GM21526 (cell line): ENCODE results near the gene WFDC8.
"Not testable (repeated sequence)": the region's sequence is repeated elsewhere in the genome, so short reads cannot be mapped to it uniquely, and the experiment has no call there.

Source experiments
- ATAC-seq: cut with Tn5 transposase; IDR thresholded peaks from one replicate; pipeline ENCODE4 v1.9.1; 2021; ENCODE audit warnings: moderate library complexity; ENCODE audit not compliant: unreplicated experiment, low FRiP score

The WFDC8 gene

DNA sequence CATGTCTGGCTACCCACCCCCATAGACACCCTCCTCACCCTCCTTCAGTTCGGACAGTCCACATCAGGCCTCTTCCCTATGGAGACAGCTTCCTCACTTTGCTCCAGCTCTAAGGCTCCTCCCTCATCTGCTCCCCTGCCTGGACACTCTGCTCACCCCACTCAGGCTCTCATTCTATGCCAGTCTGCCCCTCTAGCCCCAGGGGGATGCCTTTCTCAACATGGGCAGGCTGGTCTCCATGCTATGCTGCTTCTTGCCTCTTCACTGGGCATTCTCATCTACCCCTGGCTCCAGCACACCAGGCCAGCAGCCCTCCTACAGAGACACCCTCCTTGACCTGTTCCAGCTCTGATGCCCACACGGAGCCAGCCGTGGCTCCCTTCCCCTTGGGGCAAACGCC lies at the start of gene WFDC8:
Gene WFDC8, minus strand, starts transcription at position 101 of the 400 bp plus-strand sequence. Its CDS starts 37 bp downstream, at position 64.
- no peak for ATAC-seq

DNA sequence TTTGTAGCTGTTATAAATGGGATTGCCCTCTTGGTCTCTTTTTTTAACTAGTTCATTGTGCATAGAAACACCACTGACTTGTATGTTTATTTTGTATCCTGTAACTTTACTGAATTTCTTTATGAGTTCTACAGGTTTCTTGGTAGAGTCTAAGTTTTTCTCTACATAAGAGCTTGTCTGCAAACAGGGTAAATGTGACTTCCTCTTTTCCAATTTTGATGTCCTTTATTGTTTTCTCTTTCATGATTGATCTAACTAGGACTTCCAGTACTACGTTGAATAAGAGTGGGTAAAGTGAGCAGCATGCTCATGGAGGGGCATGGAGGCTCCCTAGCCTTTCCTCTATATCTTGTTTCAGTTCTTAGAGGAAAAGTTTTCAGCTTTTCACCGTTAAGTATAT lies 47.5 kb upstream of the WFDC8 start:
- ATAC-seq: no peak

DNA sequence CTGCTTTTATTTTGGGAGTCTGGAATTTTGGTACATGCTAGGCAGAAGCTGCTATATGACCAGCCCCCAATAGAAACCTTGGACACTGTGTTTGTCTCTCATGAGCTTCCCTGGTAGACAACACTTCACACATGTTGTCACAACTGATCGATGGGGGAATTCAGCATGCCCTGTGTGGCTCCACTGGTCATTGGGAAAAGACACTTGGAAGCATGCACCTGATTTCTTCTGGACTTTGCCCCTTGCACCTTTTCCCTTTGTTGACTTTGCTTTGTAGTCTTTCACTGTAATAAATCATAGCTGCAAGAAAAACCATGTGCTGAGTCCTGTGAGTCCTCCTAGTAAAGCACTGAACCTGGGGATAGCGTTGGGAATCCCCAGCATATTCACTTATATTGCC lies 42.5 kb upstream of the WFDC8 start:
- ATAC-seq: no peak

DNA sequence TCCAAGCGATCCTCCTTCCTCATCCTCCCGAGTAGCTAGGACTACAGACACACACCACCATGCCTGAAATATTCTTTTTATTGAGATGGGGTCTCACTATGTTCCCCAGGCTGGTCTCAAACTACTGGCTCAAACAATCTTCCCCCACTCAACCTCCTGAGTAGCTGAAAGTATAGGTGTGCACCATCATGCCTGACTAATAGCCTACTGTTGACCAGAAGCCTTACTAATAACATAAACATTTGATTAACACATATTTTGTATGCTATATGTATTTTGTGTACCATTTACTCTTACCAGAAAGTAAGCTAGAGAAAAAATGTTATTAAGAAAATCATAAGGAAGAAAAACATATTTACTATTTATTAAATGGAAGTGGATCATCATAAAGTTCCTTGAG lies 38.5 kb upstream of the WFDC8 start:
- ATAC-seq: no peak

DNA sequence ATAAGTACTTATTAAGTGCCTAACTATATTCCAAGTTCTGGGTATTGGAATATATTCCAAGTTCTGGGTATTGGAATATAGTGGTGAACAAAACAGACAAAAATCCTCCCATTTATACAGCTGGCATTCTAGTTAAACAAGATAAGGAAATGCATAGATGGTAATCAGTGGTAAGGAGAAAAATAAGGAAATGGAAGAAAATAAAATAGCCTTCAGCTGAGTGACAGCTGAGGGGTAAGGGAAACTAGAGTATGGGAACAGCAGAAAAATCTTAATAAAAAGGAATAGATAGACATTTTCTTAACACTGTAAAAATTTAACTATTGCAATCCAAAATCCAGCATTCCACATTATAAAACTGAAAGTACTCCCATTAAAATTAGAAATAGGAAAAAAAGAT lies 33.2 kb upstream of the WFDC8 start:
- no peak for ATAC-seq

DNA sequence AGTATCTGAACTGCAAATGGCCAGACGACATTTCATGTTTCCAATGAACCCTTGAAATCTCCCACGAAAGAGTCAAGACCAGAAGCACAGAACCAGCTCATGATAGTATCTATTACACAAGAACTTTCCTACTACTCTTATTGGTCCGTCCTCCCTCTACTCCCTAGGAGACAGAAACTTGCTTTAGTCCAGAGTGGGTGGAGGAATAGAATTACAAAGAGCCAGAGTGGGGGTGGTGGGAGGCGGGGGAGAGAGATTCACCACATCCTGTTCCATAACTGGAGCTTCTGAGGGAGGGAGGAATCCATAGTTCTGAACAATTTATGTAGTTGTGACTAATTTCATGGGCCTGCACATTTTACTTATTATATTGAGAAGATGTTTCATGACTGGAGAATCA lies 32.0 kb upstream of the WFDC8 start:
- ATAC-seq: no peak

DNA sequence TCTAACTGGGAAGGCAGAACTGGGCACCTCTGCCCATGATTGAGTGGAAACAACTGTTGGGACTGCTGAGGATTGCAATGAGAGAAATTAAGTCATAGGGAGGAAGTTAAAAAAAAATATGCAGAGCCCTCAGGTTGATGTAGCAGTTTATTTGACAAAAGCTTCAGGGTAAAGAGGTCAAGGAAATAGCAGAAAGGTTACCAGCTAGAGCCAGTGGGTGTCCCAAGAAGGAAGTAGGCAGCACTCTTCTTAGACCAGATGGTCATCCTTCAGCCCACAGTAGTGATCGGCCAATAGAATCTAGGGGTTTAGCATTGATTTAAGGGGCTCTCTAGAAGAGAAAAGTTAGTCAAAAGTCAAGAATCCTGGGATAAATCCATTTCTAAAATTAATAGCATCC lies 28.7 kb upstream of the WFDC8 start:
- no peak for ATAC-seq

DNA sequence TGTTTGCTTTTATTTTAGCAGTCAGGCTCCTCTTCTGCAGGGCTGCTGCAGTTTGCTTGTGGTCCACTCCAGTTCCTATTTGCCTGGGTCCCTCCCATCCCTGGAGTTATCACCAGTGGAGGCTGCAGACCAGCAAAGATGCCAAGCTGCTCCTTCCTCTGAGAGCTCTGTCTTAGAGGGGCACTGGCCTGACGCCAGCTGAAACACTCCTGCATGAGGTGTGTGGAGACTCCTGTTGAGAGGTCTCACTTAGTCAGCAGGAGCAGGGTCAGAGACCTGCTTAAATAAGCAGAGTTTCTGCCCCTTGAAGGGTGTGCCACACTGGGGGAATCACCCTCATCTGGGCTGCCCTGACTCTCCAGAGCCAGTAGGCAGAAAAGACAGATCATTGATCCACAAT lies 16.2 kb upstream of the WFDC8 start:
- no peak for ATAC-seq

DNA sequence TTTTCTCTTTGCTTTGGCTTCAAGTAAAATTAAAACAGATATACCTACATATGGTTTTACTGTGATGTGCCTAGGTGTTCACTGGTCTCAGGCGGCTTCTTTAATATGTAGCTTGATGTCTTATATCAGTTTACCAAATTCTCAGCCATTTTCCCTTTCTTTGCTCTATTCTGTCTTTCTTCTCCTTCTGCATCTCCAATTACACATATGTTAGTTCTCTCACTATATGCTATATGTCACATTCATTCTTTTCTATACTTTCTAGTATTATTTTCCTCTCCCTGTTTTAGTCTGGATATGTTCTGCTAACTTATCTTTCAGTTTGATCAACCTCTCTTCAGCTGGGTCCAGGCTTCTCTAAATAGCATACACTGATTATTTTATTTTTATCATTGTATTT lies 14.4 kb upstream of the WFDC8 start:
- no peak for ATAC-seq

DNA sequence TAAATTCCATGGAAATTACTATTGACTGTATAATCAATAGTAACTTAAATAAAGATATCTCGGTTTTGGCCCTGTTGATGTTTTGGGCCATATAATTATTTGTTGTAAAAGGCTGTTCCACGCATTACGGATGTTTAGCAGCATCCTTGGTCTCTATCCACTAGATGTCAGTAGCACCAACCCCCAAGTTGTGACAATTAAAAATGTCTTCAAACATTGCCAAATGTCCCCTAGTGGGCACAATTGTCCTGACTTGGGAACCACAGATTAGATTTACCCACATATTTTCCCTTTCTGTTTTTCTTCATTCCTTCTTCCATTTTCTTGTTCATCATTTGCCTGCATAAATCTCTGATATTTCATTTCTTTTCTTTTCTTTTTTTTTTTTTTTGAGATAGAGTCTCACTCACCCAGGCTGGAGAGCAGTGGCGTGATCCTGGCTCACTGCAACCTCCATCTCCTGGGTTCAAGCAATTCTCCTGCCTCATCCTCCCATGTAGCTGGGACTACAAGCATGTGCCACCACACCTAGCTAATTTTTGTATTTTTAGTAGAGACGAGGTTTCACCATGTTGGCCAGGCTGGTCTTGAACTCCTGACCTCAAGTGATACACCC lies 13.6 kb upstream of the WFDC8 start:
- ATAC-seq: no peak

DNA sequence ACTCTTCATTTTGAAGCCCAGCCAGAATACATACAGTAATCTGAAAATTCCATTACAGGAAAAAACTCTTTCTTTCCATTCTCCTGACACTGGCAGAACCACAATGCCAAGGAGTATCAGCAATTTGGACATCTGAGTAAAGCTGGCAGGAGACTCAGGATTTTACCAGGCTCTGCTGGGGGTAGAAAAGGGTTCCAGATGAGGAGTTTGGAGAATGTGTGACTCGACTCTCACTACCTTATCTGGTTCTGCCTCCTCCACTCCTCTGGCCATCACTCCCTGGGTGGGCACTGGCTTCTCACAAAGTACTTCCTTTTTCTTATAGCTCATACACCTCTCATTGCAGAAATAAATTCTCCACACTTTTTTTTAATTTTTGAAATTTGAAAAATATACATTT lies 10.6 kb upstream of the WFDC8 start:
- no peak for ATAC-seq

DNA sequence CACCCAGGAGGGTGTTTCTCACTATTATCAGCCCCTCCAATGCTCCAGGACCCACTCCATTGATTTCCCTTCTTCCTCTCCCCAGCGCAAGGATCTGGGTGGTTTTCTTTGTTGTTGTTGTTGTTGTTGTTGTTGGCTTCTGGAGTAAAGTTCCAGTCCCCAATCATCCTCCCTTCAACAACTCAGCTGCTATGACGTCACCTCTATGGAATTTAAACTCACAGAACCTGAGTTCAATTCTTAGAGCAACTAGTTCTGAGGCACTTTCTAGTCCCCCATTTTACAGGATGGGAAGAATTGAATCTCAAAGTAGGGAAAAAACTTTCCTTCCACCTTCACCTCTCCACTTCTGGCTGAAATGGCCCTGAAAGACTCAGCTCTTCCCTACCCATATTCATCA lies 9.7 kb upstream of the WFDC8 start:
- ATAC-seq: no peak

DNA sequence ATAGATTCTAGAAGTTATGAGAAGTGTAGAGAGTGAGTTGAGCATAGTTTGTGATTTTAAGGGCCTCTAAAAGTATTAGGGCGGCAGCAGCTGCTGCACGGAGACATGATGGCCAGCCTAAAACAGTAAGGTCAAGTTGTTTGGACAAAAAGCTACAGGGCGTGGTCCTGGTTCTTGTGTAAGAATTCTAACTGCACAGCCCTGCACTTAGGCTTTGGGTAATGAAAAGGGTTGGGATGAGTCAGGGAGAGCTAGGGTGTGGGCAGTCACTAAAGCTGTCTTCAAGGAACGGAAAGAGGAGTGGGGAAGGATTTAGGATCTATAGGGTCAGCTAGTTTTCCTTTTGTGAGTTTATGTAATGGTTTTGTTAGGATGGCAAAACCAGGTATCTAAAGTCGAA lies 6.9 kb upstream of the WFDC8 start:
- not testable (repeated sequence) for ATAC-seq

DNA sequence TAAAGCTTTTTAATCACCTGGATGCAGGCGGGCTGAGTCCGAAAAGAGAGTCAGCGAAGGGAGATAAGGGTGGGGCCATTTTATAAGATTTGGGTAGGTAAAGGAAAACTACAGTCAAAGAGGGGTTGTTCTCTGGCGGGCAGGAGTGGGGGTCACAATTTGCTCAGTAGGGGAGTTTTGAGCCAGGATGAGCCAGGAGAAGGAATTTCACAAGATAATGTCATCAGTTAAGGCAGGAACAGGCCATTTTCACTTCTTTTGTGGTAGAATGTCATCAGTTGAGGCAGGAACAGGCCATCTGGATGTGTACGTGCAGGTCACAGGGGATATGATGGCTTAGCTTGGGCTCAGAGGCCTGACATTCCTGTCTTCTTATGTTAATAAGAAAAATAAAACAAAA lies 5.2 kb upstream of the WFDC8 start:
- ATAC-seq: not testable (repeated sequence)

DNA sequence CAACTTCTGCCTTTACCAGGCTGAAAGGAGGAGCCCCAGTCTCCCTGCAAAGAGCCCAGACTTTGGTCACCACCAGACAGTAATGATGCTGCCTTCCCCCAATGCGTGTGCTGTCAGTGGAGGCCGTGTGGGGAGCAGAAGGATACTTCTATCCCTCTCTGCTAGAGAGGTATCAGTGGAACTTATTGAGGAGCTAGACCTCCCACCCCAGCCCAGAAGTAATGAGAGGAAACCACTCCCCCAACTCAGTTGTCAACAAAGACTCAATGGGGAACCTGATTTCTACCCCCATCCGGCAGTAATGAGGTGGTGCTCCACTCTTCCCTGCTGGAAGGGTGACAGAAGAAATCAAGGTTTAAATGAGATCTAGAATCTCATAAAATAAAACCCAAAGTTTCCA lies 4.4 kb upstream of the WFDC8 start:
- ATAC-seq: no peak

DNA sequence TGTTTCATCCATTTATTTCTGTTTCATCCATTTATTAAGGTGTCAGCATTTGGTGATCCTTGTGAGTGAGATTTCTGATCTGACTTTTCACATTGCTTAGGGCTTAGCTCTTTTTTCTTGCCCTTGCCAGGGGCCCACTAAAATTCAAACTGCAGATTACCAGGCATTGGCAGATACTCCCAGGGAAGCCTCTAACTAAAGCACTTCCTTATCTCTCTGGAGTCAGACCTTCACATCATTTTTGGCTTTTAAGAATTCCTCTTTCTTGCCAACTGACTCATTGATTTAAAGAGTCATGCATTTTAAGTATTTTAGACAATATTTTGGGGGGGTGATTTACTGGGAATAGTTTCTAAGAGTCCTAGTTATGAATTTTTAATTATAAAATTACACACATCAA lies 2.6 kb upstream of the WFDC8 start:
- no peak for ATAC-seq

DNA sequence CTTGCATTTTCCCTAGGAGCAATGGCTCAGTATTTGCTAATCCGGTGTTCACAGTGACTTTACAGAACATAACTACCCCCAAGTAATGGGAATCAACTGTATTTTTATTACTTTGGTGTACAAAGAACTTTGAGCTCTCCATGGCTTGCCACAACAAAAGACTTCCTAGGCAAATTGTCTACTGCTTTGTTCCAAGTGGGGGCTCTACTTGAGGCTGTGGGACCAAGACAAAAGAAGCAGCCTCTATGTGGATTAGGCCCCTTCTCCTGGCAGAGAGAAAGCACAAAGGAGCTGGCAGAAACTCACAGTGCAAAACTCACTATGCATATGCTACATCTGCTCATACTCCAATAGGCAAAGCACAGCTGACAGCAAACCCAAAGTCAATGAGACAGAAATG lies 853 bp downstream of the WFDC8 start:
- ATAC-seq: no peak

DNA sequence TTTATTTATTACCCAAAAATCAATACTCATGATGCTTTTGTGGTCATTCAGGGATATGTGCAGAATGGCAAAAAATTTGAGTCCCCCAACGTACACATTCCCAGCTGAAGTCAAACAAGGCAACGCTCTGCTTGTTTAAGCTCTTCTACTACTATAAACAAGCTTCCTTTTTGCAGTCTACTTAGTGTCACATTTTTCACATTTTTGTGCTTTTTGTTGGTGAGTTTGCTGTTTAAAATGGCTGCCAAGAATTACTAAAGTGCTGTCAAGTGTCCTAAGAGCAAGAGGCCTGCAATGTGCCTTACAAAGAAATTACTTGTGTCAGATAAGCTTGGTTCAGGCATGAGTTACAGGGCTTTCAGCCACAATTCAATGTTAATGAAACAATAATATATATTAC lies 2.1 kb downstream of the WFDC8 start:
- ATAC-seq: no peak

DNA sequence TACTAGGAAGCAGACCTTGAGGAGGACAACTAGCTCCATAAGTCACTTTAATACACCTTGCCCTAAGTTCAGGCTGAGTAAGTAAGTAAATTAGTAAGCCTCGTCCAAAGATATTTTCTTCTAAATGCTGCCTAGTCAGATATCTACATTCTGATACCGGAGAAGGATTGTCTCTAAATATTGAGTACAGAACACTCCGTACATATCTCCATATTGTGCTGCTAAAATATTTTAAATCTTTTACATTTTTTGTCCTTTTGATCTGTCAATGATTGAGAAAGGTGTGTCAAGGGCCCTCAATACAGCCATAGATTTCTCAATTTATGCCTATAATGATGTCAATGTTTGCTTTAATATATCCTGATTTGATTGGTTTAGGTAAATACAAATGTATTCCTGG lies 3.2 kb downstream of the WFDC8 start:
- no peak for ATAC-seq

DNA sequence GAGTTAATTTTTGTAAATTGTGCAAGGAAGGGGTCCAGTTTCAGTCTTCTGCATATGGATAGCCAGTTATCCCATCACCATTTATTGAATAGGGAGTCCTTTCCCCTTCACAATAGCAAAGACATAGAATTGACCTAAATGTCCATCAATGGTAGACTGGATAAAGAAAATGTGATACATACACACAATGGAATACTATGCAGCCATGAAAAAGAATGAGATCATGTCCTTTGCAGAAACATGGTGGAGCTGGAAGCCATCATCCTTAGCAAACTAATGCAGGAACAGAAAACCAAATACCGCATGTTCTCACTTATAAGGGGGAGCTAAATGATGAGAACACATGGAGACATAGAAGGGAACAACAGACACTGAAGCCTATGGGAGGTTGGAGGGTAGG lies 9.4 kb downstream of the WFDC8 start:
- ATAC-seq: not testable (repeated sequence)

DNA sequence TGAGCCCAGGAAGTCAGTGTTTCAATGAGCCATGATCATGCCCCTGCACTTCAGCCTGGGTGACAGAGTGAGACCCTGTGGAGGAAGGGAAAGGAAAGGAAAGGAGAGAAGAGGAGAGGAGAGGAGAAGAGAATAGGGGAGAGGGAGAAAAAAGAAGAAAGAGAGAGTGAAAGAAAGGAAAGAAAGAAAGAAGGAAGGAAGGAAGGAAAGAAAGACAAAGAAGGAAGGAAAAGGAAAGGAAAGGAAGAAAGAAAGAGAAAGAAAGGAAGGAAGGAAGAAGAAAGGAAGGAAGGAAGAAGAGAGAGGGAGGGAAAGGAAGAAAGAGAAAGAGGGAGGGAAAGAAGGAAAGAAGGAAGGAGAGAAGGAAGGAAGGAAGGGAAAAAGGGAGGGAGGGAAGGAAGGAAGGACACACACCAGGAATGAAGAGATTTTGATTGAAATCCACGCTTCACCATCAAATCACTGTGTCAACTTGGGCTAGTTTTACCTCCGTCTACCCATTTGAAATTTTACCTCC lies 14.3 kb downstream of the WFDC8 start:
- ATAC-seq: no peak

DNA sequence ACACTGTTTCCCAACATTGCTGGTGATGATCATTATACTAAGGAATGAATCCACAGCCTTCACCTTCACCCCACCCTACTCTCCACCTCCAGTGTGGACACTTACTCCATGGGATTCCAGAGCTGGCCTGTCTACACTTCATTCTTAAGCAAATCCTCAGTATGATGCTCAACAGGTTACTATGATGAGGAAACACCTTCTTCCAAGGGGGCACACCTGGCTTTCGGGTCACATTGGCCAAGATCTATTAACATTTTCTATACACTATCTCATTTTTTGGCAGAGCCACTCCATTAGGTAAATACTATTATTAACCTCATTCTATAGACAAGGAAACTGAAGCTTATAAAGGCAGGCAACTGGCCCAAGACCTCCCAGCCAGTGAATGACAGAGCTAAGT lies 23.9 kb downstream of the WFDC8 start:
- ATAC-seq: no peak

DNA sequence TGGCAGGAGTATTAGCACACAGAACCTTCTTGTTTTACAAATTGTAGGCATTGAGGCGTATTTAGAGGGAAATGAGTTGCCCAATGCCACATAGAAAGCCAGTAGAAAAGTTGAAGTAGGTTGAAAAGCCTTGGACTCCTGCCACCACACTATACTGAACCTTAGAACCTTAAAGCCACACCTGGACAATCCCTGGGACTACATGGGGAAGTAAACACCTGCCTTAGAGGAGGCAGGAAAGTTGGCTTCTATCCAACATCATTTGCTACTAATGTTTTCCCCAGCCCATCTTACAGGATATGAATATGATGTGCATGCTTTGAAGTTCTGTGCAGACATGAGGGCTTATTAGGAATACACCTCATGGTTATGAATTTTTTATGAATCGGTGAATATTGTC lies 26.6 kb downstream of the WFDC8 start:
- ATAC-seq: no peak
